Trophoblast cell (in vitro differentiated cells and primary cell): ENCODE data around the gene KRT86.

ENCODE experiments used
- DNase-seq, 2 donors: peaks; one replicate each; pipeline ENCODE4 v3.0.0-alpha.2; 2016
- H2AFZ ChIP-seq: 2 replicates; pipeline ENCODE4 v1.6.1; 2013; ENCODE audit warnings: low read length, moderate library complexity, mild to moderate bottlenecking; ENCODE audit not compliant: insufficient read depth, poor library complexity
- H2AK5ac ChIP-seq: 2 replicates; pipeline ENCODE4 v1.6.1; 2013; ENCODE audit warnings: mild to moderate bottlenecking, low read length
- H2BK120ac ChIP-seq: 2 replicates; pipeline ENCODE4 v1.6.1; 2013; ENCODE audit warnings: low read length, mild to moderate bottlenecking, moderate library complexity; ENCODE audit not compliant: insufficient read depth, poor library complexity
- H2BK12ac ChIP-seq: 2 replicates; pipeline ENCODE4 v1.6.1; 2013; ENCODE audit warnings: mild to moderate bottlenecking, low read length, moderate library complexity
- H2BK5ac ChIP-seq: 2 replicates; pipeline ENCODE4 v1.6.1; 2013; ENCODE audit warnings: low read length, low read depth, moderate library complexity, mild to moderate bottlenecking; ENCODE audit not compliant: poor library complexity
- H3K14ac ChIP-seq: 2 replicates; pipeline ENCODE4 v1.6.1; 2013; ENCODE audit warnings: mild to moderate bottlenecking, low read length
- H3K18ac ChIP-seq: 2 replicates; pipeline ENCODE4 v1.6.1; 2013; ENCODE audit warnings: mild to moderate bottlenecking, low read length
- H3K23ac ChIP-seq: 2 replicates; pipeline ENCODE4 v1.6.1; 2013; ENCODE audit warnings: low read length
- H3K27ac ChIP-seq: 2 replicates; pipeline ENCODE4 v1.5.1; 2013; ENCODE audit warnings: low read depth, mild to moderate bottlenecking, inconsistent platforms, low read length, moderate library complexity
- H3K27me3 ChIP-seq: 2 replicates; pipeline ENCODE4 v1.6.1; 2013; ENCODE audit warnings: inconsistent platforms, mild to moderate bottlenecking, low read length, moderate library complexity; ENCODE audit not compliant: insufficient read depth
- H3K36me3 ChIP-seq, 2 experiments: 1 replicate in 1 of 2; 2 replicates in 1 of 2; pipeline ENCODE4 v1.6.1; 2013; ENCODE audit warnings: low read length in 2 of 2, mild to moderate bottlenecking in 2 of 2, moderate library complexity in 1 of 2; ENCODE audit not compliant: insufficient read depth in 2 of 2, control insufficient read depth in 1 of 2
- H3K4ac ChIP-seq: 2 replicates; pipeline ENCODE4 v1.6.1; 2013; ENCODE audit warnings: low read depth, mild to moderate bottlenecking, low read length, moderate library complexity
- H3K4me1 ChIP-seq, 2 experiments: 1 replicate in 1 of 2; 2 replicates in 1 of 2; pipeline ENCODE4 v1.6.1; 2013; ENCODE audit warnings: low read length in 2 of 2, mild to moderate bottlenecking in 2 of 2, moderate library complexity in 1 of 2; ENCODE audit not compliant: insufficient read depth in 2 of 2, control insufficient read depth in 1 of 2
- H3K4me2 ChIP-seq: 2 replicates; pipeline ENCODE4 v1.6.1; 2013; ENCODE audit warnings: inconsistent platforms, mild to moderate bottlenecking, low read length, moderate library complexity
- H3K4me3 ChIP-seq: 2 replicates; pipeline ENCODE4 v1.5.1; 2013; ENCODE audit warnings: mild to moderate bottlenecking, low read depth, low read length, inconsistent platforms
- H3K79me1 ChIP-seq: one replicate; pipeline ENCODE4 v1.6.1; 2013; ENCODE audit warnings: low read length
- H3K79me2 ChIP-seq: 2 replicates; pipeline ENCODE4 v1.6.1; 2013; ENCODE audit warnings: low read length, mild to moderate bottlenecking; ENCODE audit not compliant: control insufficient read depth, insufficient read depth, poor library complexity
- H3K9ac ChIP-seq: 2 replicates; pipeline ENCODE4 v1.6.1; 2013; ENCODE audit warnings: mild to moderate bottlenecking, low read length
- H3K9me3 ChIP-seq: 2 replicates; pipeline ENCODE4 v1.6.1; 2013; ENCODE audit warnings: low read depth, mild to moderate bottlenecking, control low read depth, inconsistent platforms, low read length; ENCODE audit not compliant: insufficient read depth
- H4K12ac ChIP-seq: 2 replicates; pipeline ENCODE4 v1.6.1; 2013; ENCODE audit warnings: low read depth, mild to moderate bottlenecking, low read length, moderate library complexity
- H4K8ac ChIP-seq: 2 replicates; pipeline ENCODE4 v1.6.1; 2013; ENCODE audit warnings: low read depth, mild to moderate bottlenecking, low read length, moderate library complexity
- H4K91ac ChIP-seq: one replicate; pipeline ENCODE4 v1.6.1; 2013; ENCODE audit warnings: low read depth, mild to moderate bottlenecking, low read length, moderate library complexity
- WGBS: extraction: QIAGEN DNeasy Blood & Tissue Kit; methylation state at CpG from one replicate; pipeline ENCODE4 v1.1.7; 2013; ENCODE audit warnings: missing lambda C conversion rate; ENCODE audit not compliant: insufficient read length, insufficient coverage; ENCODE audit errors: extremely low coverage; 5-methylcytosine and 5-hydroxymethylcytosine counted together

The KRT86 gene

GRCh38 chr12:52349196-52349595 lies 74.8 kb downstream of the KRT86 start:
- no peak overlapping the region for H3K9ac ChIP-seq
- no peak overlapping the region for H3K4me3 ChIP-seq
- H3K18ac ChIP-seq = no peak overlapping the region
- no peaks in the 10 kb centered on the region for H3K79me2 ChIP-seq
- H3K9me3 ChIP-seq = peaks cover 4% of the 10 kb centered on the region
- no peak overlapping the region for H4K12ac ChIP-seq
- WGBS = 100% methylated on average over 1 of the region's 6 CpGs
- no peak overlapping the region for H3K27ac ChIP-seq
- no peak overlapping the region for H4K91ac ChIP-seq
- no peaks in the 10 kb centered on the region for H3K79me1 ChIP-seq
- DNase-seq = no peak
- no peak overlapping the region for H3K4ac ChIP-seq
- no peak overlapping the region for H2BK5ac ChIP-seq
- no peak overlapping the region for H2AK5ac ChIP-seq
- no peak overlapping the region for H3K23ac ChIP-seq
- no peak overlapping the region for H3K4me2 ChIP-seq
- no peak overlapping the region for H2AFZ ChIP-seq
- no peak overlapping the region for H2BK12ac ChIP-seq
- peaks cover 10 to 13% of the 10 kb centered on the region in 2 experiments for H3K4me1 ChIP-seq
- no peak overlapping the region for H4K8ac ChIP-seq
- H3K36me3 ChIP-seq = no peaks in the 10 kb centered on the region
- H3K14ac ChIP-seq = no peak overlapping the region
- no peaks in the 10 kb centered on the region for H3K27me3 ChIP-seq
- no peak overlapping the region for H2BK120ac ChIP-seq

DNA sequence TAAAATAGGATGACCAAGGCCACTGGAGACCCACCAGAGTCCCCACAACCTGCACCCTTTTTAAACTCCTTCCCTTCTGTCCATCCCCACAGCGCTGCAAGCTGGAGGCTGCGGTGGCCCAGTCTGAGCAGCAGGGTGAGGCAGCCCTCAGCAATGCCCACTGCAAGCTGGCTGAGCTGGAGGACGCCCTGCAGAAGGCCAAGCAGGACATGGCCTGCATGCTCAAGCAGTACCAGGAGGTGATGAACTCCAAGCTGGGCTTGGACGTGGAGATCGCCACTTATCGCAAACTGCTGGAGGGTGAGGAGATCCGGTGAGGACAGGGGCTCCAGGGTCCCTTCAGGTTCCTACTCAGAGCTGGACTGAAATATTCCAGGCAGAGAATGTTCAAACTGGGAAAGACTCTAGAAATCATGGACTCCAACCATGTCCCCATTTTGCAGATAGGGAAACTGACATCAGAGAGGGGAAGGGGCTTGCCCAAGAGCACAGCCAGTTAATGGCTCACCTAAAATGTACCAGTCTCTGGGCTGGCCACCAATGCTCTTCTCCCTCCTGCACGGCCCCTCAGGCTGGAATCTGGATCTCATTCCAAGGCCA lies 75.7 kb downstream of the KRT86 start:
- Histone ChIP-seq H3K79me2 (no peaks in the 10 kb centered on the region), H2BK5ac (no peak overlapping the region), H4K12ac (no peak overlapping the region), H3K4me3 (no peak overlapping the region), H3K23ac (no peak overlapping the region), H3K4ac (no peak overlapping the region), H3K4me1 (peaks cover 10 to 11% of the 10 kb centered on the region in 2 experiments), H4K91ac (no peak overlapping the region), H3K79me1 (no peaks in the 10 kb centered on the region), H2AFZ (no peak overlapping the region), H3K14ac (no peak overlapping the region), H2BK120ac (no peak overlapping the region), H3K18ac (no peak overlapping the region), H3K9ac (no peak overlapping the region), H2BK12ac (no peak overlapping the region), H3K27ac (no peak overlapping the region), H3K4me2 (no peak overlapping the region), H2AK5ac (no peak overlapping the region), H3K9me3 (peaks cover 4% of the 10 kb centered on the region), H3K27me3 (no peaks in the 10 kb centered on the region), H4K8ac (no peak overlapping the region), H3K36me3 (no peaks in the 10 kb centered on the region)
- DNase-seq = no peak
- no CpG with 5 or more reads among the region's 8 CpGs for WGBS

GRCh38 chr12:52350786-52351185 lies 76.3 kb downstream of the KRT86 start:
- Histone ChIP-seq H2BK5ac (no peak overlapping the region), H2AFZ (no peak overlapping the region), H3K27me3 (no peaks in the 10 kb centered on the region), H2BK12ac (no peak overlapping the region), H3K79me1 (no peaks in the 10 kb centered on the region), H3K79me2 (no peaks in the 10 kb centered on the region), H3K36me3 (no peaks in the 10 kb centered on the region), H3K9ac (no peak overlapping the region), H4K12ac (no peak overlapping the region), H3K4me2 (no peak overlapping the region), H4K8ac (no peak overlapping the region), H3K9me3 (peaks cover 4% of the 10 kb centered on the region), H3K18ac (no peak overlapping the region), H3K27ac (no peak overlapping the region), H2BK120ac (no peak overlapping the region), H4K91ac (no peak overlapping the region), H3K23ac (no peak overlapping the region), H3K4me1 (peaks cover 10 to 11% of the 10 kb centered on the region in 2 experiments), H2AK5ac (no peak overlapping the region), H3K4ac (no peak overlapping the region), H3K4me3 (no peak overlapping the region), H3K14ac (no peak overlapping the region)
- DNase-seq = no peak
- WGBS = no CpG with 5 or more reads among the region's 5 CpGs

DNA sequence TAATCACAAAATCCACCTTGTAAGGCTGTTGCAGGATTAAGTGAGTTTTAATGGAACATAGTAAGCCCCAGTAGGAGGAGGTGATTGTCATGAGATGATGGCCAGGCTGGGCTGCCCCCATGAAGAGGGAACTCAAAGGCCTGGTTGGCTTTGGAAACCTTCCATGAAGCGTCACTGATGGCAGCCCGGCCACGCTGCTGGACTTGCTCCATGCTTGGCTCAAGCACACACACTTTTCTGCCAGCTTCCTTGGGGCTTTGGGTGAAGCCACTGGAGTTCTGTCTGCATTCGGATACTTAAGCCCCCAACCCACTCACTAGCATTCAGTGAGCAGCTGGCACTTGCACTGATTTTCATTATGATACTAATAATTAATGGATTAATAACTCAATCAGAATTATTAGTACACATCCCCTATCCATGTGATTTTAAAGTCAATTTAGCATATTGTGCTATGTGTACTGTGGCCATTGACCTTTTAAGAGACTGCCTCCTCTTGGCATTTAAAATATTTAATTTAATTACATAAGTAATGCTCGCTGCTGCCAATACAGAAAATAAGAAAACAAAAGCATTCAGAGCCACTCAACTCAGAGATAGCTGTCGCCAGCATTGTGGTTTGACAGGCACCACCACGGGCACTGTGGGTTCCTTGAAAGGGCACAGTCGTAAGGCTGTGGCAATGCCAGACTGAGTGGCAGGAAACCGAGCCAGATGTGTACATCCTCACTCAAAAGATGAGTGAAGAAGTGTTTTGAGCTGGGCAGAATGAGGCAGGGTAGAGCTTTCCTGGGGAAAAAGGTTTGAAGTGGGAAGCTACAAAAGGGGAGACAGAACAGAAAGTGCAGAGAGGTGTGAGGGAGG lies 77.0 kb downstream of the KRT86 start:
- Histone ChIP-seq H3K27me3 (no peaks in the 10 kb centered on the region), H2BK12ac (no peak overlapping the region), H3K18ac (no peak overlapping the region), H4K8ac (no peak overlapping the region), H3K9ac (no peak overlapping the region), H3K4me1 (peaks cover 6% of the 10 kb centered on the region in 2 experiments), H3K9me3 (peaks cover 4% of the 10 kb centered on the region), H2AFZ (no peak overlapping the region), H3K36me3 (no peaks in the 10 kb centered on the region), H3K4me2 (no peak overlapping the region), H3K79me2 (no peaks in the 10 kb centered on the region), H4K12ac (no peak overlapping the region), H3K79me1 (no peaks in the 10 kb centered on the region), H3K14ac (no peak overlapping the region), H3K4me3 (no peak overlapping the region), H2AK5ac (no peak overlapping the region), H2BK5ac (no peak overlapping the region), H4K91ac (no peak overlapping the region), H2BK120ac (no peak overlapping the region), H3K23ac (no peak overlapping the region), H3K27ac (no peak overlapping the region), H3K4ac (no peak overlapping the region)
- WGBS = no CpG with 5 or more reads among the region's 9 CpGs
- DNase-seq = no peak
